NCI-H1930 (cell line): Measurements from ENCODE around the gene RFX7.
"Not testable (repeated sequence)": the region's sequence is repeated elsewhere in the genome, so short reads cannot be mapped to it uniquely, and the experiment has no call there.

Experiments used
- DNase-seq, 2 experiments: peaks; one replicate each; lab custom pipeline; 2025; lab: John Stamatoyannopoulos, UW

Gene RFX7

GRCh38 chr15:56205061-56205876 is 38.4 kb downstream of the RFX7 start:
- DNase-seq = no peak

- DNase-seq = not testable (repeated sequence)
These were observed 40.3 kb downstream of the RFX7 start for GRCh38 chr15:56203312-56203922.

- DNase-seq = no peak
These were observed 41.0 kb downstream of the RFX7 start for GRCh38 chr15:56202701-56203100.

GRCh38 chr15:56199038-56199437 is 44.6 kb downstream of the RFX7 start:
- DNase-seq = no peak

GRCh38 chr15:56194035-56194434 is 49.6 kb downstream of the RFX7 start:
- no peak for DNase-seq

GRCh38 chr15:56192659-56193442 is 50.8 kb downstream of the RFX7 start:
- DNase-seq = no peak

GRCh38 chr15:56187665-56188064 is 56.0 kb downstream of the RFX7 start:
- DNase-seq = no peak

GRCh38 chr15:56185980-56186379 is 57.7 kb downstream of the RFX7 start:
- DNase-seq = no peak

- DNase-seq = no peak
These were observed 59.2 kb downstream of the RFX7 start for GRCh38 chr15:56184516-56184915.

GRCh38 chr15:56180851-56181250 is 62.8 kb downstream of the RFX7 start:
- DNase-seq = no peak

GRCh38 chr15:56176996-56177395 is 66.7 kb downstream of the RFX7 start:
- no peak for DNase-seq

GRCh38 chr15:56175788-56176187 is 67.9 kb downstream of the RFX7 start:
- no peak for DNase-seq

- DNase-seq = no peak
These were observed 69.0 kb downstream of the RFX7 start for GRCh38 chr15:56174649-56175048.

GRCh38 chr15:56168394-56168793 is 75.3 kb downstream of the RFX7 start:
- no peak for DNase-seq

- DNase-seq = no peak
These were observed 78.4 kb downstream of the RFX7 start for GRCh38 chr15:56165234-56165633.

GRCh38 chr15:56160966-56161365 is 82.7 kb downstream of the RFX7 start:
- DNase-seq = no peak

GRCh38 chr15:56156877-56157276 is 86.8 kb downstream of the RFX7 start:
- no peak for DNase-seq

GRCh38 chr15:56155278-56155677 is 88.4 kb downstream of the RFX7 start:
- not testable (repeated sequence) for DNase-seq

GRCh38 chr15:56154768-56155167 is 88.9 kb downstream of the RFX7 start:
- DNase-seq = not testable (repeated sequence)

GRCh38 chr15:56150204-56150603 is 93.5 kb downstream of the RFX7 start:
- DNase-seq = no peak

- no peak for DNase-seq
These were observed 95.6 kb downstream of the RFX7 start for GRCh38 chr15:56148064-56148463.

GRCh38 chr15:56146756-56147155 is 96.9 kb downstream of the RFX7 start:
- no peak for DNase-seq

GRCh38 chr15:56128081-56128480 is 115.6 kb downstream of the RFX7 start:
- no peak for DNase-seq
